Measurements from ENCODE around the gene ACAA2.

DNA sequence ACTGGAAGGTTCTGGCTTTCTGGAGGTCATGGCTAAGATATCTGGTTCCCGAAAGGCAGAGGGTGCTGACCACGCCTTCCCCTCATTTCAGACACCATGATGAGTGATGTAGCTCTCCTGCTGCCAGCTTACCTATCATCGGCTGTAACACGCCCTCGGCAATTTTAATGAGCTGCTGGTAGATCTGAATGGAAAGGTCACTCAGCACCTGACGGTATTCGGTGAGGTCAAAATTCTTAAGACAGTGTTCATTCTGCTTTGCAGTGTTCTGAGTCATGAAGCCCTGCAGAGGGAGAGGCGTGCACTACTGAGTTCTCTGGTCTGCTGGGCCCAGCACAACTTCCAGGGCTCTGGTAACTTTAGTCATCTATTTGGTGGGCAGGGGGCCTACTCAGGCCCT, 25.7 kb upstream of the ACAA2 start:
- TF ChIP-seq NFRKB (IDR thresholded peaks at IDR 0.05) (no peak), BHLHE40 (IDR thresholded peaks at IDR 0.05; ENCODE audit: borderline replicate concordance) (no peak), FOXA1 (IDR thresholded peaks at IDR 0.05) (no peak)

All from HEK293T (cell line).